HS-27A (cell line): Measurements from ENCODE around the gene PGA3.
A peak's percentile ranks its signal among the peaks of the same experiment; 100 is the strongest.
"Not testable (repeated sequence)": the region's sequence is repeated elsewhere in the genome, so short reads cannot be mapped to it uniquely, and the experiment has no call there.

Source experiments
- DNase-seq: peaks from one replicate; pipeline ENCODE4 v3.0.0-alpha.2; 2012; ENCODE audit warnings: low read depth, missing footprints

PGA3 gene

DNA sequence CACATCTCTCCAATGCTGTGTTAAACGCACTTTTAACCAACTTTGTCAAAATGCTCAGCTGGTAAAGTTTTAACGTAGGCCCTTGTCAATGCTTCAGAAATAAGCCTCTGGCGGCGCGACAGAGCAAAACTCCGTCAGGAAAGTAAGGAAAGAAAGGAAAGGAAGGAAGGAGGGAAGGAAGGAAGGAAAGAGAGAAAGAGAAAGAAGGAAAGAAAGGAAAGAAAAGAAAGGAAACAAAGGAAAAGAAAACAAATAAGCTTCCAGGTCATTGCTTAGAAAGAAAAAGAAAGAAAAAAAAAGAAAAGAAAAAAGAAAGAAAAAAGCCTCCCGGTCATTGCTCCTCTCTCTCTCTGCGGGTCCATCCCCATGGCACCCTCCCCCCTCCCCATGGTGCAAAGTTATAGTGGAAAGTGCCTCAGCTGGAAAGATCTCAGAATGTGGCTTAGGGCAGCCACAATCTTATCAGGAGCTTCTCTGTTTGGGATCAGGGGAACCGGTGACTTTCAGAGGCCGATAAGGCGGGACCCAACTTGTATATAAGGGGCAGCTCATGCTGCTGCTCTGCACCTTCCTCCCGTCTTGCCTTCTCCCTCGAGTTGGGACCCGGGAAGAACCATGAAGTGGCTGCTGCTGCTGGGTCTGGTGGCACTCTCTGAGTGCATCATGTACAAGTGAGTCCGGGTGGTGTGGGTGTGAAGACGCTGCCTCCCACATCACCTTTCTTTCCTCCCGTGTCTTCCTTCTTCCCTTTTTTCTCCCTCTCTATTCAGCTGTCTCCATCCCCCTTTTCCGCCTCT is at the start of gene PGA3:
Gene PGA3 (plus strand): TSS at position 566 of the 797 bp plus-strand sequence. CDS start 50 bp downstream, at position 616.
- not testable (repeated sequence) for DNase-seq

DNA sequence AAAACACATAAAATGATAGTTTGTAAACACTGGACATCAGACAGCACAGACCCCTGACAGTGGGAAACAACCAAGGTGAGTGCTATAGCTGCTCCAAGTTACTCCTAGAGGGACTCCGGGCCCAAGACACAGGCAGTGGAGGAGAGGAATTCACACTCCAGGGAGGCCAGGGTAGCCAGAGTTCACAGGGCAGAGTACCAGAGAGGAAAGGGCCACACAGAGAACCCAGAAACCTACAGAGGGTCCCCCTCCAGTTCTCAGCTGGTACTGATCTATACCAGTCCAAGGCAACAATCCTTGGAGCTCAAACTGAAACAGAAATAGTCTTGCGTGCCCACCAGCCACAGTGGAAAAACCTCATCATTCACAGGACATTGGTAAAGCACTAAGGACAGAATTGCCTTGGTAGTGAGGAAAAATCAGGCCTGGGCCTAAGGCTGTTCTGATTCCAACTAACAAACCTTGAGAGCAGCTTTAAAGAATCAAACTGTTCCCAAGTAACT is 49.7 kb upstream of the PGA3 start:
- DNase-seq: no peak

DNA sequence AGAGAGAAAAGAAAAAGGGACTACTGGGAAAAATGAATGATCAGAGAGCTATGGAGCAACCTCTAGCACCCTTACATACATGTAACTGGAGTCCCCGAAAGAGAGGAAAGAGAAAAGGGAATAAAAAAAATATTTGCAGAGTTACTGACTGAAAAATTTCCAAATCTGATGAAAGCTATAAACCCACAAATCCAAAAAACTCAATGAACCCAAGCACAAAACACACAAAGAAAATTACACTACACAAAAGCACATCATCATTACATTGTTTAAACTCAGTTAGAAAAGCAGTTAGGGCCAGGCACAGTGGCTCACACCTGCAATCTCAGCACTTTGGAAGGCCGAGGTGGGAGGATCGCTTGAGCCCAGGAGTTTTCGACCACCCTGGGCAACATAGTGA is 48.8 kb upstream of the PGA3 start:
- DNase-seq: no peak

DNA sequence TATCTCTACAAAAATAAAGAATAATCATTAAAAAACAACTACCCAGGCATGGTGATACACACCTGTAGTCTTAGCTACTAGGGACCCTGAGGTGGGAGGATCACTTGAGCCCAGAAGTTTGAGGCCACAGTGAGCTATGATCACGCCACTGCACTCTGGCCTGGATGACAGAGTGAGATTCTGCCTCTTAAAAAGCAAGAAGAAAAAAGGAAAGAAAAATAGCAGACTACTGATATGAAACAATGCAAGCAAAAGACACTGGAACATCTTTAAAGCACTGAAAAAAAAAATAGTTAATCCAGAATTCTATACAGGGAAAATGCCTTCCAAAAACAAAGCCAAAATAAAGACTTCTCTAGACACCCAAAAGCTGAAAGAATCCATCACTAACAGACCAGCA is 48.0 kb upstream of the PGA3 start:
- DNase-seq: no peak

DNA sequence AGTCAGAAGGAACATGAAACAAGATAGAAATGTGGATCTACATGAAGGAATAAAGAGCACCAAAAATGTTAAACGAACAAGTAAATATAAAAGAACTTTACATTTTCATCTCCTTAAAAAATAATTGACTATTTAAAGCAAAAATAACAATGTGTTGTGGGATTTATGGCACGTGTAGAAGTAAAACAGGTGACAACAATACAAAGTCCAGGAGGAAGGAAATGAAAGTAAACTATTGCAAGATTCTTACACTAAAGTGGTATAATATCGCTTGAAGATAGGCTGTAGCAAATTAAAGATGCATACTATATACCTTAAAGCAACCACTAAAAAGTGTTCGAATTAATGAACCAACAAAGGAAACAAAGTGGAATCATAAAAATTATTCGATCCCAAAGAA is 47.6 kb upstream of the PGA3 start:
- no peak for DNase-seq

DNA sequence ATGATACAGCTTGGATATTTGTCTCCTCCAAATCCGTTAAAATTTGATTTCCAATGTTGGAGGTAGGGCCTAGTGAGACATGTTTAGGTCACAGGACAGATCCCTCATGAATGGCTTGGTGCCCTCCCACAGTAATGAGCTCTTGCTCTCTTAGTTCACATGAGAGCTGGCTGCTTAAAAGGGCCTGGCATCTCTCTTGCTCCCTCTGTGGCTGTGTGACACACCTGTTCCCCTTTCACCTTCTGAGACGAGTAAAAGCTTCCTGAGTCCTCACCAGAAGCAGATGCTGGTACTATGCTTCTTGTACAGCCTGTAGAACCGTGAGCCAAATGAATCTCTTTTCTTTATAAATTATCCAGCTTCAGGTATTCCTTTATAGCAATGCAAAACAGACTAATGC is 45.6 kb upstream of the PGA3 start:
- DNase-seq: no peak

DNA sequence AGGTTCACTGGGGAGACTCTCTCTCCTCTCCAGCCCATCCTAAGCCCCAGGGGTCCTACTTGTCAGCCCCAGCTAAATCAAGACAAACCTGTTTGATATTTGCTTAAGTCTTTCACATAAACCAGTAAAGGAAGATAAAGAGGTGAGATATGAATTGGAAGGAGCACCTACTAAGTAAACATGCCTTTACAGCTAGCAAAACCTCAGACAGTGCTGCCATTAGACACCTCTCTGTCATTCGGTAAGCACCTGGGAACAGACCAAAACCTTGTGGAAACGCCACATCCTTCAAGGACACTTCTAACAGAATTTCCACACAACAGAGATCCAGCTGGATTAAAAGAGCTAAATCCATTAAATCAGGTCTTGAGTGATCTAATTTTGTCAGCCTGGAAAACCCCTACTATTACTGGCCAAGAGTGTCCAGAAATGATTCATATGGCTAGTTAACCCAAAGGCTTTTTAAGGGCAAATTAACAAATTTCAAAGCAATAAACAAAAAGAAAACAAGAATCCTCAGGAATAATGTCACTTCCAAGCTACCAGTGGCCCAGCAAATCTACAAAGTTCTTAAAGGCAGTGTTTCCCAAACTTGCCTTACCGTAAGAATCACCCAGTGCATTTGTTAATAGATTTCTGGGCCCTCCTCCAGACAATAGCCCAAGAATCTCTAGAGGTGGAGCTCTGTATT is 44.5 kb upstream of the PGA3 start:
- DNase-seq: no peak

DNA sequence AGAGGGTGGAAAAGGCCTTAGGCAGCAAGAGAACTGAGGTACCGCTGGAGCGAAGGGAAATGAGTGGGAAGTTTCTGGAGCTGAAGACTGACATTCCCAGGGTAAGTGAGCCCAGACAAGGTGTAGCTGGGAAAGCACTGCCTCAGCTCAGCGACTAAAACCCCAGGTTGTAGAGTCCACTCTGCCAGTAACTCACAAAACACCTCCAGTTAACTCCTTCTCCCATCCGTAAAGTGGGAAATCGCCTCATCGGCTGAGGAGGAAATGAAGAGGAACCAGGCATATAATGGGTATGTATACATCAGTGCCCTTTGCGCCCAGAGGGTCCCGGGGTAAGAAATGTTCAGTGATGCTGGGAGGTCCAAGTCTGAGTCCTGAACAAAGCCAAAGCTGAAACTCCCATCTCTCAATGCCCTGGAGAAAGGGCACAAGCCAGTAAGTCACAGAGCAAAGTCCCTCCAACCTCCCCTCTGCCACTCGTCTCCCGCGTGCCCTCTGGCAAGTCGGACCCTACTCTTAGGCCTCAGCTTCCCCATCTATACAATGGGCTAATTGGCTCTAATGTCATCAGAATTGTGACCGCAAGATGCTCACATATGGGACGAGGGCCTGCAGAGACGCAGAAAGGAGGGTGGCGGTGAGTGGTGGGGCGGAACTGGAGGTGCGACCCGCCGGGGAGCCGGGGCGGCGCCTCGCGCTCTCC is 42.7 kb upstream of the PGA3 start:
- no peak for DNase-seq

DNA sequence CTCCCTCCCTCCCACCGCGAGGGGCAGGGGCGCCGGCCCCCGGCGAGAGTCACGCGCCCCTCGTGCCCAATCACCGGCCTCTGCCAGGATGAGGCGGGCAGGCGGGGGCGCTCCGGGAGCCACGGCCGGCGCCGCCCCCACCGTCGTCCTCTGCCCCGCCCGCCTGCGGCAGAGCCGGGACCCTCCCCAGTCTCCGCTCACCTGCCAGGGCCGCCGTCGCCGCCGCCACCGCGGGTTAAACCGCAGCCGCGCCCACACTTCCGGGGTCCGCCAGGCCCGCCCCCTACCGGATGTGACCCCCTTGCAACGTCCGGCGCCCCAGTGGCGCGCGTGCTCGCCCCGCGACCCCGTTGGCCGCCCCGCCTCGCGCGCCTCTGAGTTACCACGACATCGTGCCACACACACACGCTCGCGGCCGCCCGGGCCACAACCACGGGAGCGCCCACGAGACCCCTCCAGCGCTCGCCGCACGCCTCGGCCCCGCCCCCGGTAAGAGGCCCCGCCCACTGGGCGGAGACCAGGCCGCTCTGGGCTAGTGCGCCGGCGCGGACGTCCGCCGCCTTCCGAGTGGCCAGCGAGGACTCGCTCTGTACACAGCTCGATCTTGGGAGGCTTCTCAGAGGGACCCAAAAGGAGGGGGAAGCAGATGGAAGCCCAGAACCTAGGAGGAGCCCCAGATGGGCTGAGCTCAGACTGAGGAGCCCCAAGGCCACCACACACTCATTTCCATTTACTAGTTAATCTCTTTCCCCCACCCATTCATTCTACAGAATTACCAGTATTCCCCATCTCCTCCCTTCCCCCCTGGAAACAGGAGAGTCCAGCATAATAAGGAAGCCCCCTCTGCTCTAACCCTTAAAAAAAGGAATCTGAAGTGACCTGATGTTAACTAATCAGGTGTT is 41.9 kb upstream of the PGA3 start, which contains the start of gene VPS37C:
Gene VPS37C (minus strand): TSS at position 237 of the 902 bp plus-strand sequence. CDS start 22,597 bp downstream, outside the sequence.
- DNase-seq: peak; percentile 65

DNA sequence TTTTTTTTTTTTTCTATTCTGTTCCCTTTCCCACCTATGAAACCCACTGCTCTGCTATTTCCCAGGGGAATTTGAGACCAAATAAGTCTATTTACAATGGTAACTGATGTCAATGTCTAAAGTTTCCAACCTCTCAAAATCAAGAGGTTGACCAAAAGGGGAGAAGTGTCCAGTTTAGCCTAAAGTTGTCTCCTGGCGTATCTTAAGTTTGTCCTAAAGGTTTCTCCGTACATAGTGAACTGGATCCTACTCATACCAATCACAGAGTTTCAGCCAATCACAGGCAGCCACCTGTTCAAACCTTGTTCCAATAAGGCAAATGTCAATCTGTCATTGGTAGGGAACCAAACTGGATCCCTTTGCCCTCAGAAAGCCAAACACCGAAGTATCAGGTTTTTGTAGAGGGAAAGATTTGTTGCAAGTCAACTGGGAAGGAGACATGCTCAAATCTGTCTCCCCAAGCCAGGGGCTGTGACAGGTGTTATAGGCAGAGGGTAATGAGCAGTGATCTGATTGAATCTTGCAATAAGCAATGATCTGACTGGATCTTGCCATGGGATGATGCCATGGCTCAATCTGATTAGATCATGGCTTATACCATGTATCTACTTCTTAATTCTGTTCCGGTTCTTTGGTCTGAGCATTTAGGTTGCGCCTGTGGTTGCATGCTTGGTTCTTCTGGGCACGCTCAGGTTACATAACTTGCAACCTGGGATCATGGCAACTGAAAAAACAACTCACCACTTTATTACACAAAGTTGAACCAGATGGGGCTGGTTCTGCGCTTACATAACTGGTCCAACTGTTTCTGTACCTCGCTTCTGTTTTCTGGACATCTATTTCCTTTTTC is 41.0 kb upstream of the PGA3 start:
- DNase-seq: no peak

DNA sequence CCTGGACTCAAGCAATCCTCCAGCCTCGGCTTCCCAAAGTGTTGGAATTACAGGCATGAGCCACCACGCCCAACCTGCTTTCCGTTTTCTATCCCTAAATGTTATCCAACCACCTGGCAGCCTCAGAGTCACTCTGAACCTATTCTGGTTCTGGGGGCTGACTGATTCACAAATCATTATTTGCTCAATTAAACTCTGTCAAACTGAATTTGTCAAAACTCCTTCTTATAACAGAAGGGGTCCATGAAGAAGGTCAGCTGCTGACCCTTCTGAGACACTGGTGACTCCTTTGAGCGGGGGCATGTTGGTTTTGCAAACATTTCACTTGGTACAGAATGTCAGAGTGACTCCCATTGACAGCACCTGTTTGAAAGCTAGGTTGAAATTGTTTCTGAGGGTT is 40.3 kb upstream of the PGA3 start:
- no peak for DNase-seq

DNA sequence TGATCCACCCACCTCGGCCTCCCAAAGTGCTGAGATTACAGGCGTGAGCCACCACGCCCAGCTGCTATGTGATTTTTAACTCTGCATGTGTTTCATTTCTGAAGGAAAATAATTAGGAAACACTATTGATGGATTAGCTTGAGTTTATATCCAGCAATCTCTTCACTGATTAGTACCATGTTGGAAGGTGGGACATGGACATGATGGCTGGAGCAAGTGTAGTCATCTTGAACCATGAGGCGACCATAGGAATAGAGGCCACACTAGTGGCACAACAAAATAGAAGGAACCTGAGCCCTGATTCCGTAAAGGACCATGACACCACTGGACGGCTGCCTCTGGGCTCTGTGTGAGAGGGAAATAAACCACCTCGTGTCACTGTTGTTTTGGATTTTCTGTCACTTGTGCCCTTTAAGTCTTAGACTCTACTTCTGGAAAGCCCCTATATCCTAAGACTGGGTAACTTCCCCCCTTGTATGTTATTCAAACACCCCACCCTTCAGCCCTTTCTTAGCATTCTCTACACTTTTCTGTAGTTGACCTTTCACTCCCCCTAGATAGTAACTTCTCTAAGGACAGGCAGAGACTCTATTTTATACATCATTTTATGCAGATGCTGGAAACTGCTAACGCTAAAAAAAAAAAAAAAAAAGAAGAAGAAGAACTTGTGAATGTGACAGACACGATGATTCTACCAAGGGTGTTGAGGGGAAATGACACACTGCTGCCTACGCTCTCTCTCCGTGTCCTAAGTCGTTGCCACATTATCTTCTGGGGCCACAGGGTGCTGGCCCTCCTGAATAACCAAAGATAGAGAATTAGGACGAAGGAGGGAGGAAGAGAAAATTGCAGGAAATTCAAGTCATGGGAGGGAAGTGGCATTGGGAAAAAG is 39.4 kb upstream of the PGA3 start:
- DNase-seq: no peak

DNA sequence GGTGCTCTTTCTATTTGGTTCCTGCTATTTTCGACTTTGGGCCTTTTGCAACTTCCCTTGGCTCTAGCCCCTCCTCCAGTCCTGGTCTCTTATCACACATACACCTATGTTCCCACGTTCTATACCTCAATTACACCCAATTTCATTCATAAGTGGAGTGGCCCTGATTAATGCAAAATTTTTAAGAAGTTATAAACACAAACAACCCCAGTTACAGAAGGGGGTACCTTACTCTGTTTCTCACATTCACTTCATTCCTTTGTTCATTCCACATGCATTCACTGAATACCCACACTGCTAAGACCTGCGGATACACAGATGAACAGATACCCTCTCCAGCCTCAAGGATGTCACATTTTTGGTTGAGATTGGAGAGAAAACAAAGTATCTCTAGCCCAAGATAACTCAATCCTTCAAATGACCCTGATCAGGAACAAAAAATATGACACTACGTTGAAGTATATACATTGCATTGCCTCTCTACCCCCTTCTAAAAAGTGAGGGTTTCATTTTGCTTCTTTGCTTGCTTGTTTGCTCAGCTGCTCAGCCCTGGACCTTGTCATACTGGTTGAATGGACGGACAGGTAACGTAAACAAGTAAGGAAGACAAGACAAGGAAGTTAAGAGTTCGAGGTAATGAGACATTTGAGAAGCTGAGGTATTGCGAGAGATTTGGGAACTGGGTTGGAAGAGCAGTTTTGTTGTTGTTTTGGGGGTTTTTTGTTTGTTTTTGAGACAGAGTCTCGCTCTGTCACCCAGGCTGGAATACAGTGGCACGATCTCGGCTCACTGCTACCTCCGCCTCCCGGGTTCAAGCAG is 38.5 kb upstream of the PGA3 start:
- no peak for DNase-seq

DNA sequence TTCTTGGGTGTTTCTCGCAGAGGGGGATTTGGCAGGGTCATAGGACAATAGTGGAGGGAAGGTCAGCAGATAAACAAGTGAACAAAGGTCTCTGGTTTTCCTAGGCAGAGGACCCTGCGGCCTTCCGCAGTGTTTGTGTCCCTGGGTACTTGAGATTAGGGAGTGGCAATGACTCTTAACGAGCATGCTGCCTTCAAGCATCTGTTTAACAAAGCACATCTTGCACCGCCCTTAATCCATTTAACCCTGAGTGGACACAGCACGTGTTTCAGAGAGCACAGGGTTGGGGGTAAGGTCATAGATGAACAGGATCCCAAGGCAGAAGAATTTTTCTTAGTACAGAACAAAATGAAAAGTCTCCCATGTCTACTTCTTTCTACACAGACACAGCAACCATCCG is 37.5 kb upstream of the PGA3 start:
- not testable (repeated sequence) for DNase-seq

DNA sequence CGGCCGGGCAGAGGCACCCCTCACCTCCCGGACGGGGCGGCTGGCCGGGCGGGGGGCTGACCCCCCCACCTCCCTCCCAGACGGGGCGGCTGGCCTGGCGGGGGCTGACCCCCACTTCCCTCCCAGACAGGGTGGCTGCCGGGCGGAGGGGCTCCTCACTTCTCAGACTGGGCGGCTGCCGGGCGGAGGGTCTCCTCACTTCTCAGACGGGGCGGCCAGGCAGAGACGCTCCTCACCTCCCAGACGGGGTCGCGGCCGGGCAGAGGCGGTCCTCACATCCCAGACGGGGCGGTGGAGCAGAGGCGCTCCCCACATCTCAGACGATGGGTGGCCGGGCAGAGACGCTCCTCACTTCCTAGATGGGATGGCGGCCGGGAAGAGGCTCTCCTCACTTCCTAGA is 37.0 kb upstream of the PGA3 start:
- not testable (repeated sequence) for DNase-seq

DNA sequence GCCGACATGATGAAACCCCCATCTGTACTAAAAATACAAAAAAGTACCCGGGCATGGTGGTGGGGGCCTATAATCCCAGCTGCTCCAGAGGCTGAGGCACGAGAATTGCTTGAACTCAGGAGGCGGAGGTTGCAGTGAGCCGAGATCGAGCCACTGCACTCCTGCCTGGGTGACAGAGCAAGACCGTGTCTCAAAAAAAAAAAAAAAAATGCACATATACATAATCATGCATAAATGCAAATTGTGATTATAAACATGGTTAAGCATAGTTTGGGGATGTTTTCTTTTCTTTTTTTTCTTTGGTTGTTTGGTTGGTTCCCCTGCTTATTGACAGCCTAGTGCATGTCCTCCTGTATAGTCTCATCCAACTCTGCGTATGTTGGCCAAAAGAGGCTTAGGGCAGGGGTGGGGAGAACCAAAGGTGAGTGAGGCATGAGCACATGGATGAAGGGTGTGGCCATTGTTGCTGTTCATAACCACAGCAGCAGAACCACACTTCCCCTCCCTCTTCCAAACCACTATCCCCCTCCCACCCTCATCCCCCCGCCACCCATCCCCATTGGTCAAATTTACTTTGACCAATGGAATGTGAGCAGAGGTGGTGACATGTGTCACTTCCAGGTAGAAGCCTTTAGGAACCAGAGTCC is 35.1 kb upstream of the PGA3 start:
- DNase-seq: no peak

DNA sequence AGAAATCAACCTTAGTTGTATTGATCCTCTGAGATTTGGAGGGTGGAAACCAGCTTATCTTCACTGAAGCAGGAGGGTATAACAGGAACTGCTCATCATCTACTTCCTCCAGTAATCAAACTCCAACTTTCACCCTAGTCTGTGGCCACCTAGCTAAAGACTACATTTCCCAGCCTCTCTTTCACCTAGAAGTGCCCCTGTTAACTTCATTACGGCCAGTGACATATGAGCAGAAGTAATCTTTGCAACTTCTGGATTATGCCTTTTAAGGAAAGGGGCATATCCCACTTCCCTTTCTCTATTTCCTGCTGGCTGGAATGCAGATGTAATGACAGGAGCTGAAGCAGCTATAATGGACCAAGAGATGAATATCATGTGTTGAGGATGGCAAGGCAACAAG is 34.5 kb upstream of the PGA3 start:
- DNase-seq: no peak

DNA sequence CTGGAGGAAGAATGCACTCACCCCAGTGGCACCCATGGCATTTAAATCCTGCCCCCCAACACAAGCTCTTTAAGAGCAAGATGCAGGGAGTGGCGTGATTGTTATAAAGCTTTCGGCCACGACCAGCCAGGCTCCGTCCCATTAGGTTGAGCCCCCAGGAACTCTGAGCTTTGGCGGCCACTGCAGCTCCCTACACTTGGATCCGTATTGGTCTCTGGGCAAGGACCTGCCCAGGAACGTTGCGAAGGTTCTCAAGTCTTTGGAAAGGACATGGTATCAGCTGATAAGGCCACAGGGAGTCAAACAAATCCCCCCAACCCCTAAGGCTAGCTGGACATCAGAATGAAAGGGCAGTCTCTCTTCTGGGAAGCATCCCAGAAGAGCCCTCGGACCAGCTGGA is 32.7 kb upstream of the PGA3 start:
- no peak for DNase-seq
